HG03159 (cell line): ENCODE data around the gene CACNA2D3.

Experiments used
- ATAC-seq: cut with Tn5 transposase; IDR thresholded peaks from one replicate; pipeline ENCODE4 v1.9.1; 2021; ENCODE audit warnings: mild to moderate bottlenecking, moderate library complexity; ENCODE audit not compliant: unreplicated experiment

CACNA2D3 gene

DNA sequence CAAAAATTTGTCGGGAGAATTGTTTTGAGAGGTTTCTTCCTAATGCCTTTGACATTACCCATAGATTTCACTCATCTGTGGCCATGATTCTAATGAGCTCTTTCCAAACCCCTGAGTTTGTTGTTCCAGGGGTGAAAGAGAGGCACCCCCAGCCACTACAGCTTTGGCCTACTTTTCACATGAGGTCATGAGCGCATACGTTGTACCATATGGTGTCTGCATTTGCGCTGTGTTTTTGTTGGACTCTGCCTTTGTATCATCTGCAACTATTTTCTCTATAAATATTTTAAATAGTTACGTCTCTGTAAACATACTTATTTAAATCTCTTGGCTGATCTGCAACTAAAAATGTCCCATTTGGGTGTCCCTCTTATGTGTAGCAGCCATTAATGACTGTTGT, 697.6 kb downstream of the CACNA2D3 start:
- no peak for ATAC-seq

DNA sequence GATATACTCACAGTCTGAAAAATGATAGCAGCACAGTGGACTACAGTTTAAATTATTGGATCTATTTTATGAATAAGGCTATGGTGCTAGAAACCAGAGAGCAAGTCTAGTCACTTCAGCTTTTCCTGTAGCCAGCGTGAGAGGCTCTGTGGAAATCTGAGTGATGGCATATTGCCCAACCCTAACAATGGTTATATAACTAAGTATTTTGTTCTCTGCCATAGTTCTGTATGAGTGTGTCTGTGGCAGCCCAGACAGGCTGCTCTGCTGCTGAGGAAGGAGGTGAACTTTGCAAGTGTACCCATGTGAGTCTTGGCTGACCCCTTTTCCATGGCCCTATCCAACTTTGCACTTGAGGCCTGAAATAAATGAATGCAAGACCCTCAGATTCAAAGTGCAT, 699.9 kb downstream of the CACNA2D3 start:
- no peak for ATAC-seq

DNA sequence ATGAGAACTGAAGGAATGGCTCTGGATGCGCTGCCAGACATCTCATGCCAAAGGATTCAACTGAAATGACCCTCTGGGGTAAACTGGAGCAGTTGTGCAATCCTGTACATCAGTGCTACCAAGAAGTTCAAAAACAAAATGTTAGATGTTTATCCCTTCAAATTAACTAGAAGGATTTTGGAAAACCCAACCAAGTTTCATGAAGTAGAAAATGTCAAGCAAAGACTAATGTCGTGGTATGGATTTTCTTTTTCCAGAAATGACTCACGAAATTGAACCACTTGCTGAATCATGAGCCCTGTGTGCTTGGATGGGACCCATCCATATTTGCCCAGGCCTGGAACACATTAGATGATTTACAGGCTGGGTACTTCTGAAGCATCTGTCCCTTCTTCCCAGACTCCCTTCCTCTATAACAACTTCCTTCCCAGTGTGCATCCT, 703.9 kb downstream of the CACNA2D3 start:
- no peak for ATAC-seq

DNA sequence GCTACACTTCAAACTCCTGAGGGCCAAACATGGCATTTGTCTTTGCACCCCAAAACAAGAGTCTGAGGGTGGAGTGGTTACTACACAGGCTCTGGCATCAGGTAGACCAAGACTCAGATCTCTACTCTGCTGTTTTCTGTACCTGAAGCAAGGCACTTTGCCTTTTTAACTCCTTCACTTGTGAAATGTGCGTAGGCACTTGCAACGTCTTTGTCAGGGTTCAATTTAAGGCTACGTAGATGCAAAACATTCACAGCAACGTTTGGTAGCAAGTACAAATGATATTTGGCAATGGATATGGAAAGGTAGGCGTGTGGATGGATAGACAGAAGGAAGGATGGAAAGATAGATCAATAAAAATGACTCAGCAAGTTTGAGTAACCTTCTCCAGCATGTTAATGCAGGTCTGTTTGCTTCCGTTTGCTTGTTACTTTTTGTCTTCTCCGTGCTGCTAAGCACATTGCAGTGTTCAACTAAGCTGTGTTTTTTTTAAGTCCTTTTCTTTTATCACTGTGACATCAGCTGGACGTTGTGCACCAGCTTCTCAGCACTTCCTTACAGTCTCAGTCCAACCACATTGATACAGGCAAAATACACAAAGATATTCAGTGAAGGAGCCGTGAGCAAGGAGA, 704.8 kb downstream of the CACNA2D3 start:
- no peak for ATAC-seq

DNA sequence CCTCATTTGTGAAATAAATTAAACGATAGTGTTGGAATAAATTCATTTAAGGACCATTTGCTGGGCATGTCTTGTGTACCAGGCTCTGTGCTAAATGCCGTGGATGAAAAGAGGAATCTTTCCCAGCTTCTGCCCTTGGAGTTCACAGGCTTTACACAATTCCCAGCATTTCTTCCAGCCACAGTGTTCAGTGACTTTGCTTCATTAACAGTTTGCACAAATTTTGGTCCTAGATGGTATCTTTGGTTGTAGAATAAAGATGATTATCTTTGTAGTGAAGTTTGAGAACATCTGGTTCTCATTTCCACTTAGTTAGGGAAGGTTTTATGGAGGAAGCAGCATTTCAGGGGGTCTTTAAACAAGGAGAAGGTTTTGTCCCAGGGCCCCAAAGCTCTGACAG, 705.4 kb downstream of the CACNA2D3 start:
- no peak for ATAC-seq

DNA sequence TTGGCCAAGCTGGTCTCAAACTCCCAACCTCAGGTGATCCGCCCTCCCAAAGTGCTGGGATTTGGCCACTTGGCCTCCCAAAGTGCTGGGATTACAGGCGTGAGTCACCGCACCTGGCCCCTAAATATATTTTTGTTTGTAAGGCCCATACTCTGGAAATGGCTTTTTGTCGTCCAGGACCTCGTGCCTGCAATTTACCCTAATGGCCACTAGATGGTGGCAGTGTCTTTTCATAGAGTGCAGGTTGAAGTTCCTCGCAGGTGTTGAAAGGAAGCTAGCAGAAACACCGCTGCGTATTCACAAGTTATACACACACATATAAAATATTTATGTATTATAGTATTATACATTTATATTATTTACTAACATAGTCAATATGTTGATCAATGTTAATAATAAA, 708.3 kb downstream of the CACNA2D3 start:
- ATAC-seq: no peak

DNA sequence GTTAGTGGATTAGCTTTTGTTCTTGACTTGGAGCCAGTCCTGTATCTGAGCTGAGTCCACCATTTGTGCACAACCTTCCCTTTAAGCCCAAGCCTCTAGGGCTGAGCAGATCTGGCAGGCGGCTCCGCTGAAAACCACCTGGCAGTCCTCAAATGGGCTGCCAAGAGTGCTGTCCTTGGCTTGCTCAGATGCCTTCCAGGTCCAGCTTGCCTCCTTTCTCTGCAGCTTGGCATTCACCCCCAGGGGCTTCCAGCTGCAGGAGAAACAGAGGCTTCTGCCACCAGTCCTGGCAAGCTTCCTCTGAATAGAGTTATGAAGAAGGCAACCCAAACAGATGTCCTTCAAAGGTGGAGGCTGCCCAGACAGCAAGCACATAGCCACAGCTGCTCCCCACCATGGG, 708.8 kb downstream of the CACNA2D3 start:
- no peak for ATAC-seq

DNA sequence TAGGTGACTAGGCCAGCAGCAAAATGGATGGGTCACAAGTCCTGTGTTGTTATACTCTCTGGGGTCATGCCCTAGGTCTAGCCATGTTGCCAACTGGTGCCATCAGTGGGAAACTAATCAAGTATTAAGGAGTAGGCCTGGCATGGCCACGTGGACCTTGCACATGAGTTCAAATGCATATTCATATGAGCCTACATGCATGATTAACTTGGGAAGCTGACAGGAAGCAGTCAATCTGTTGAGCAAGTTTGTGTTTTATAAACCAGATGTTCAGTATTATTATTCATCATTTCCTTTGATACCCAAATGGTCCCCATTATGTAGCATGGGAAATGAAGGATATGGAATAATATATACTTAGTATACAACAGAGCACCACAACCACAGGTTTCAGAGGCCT, 710.5 kb downstream of the CACNA2D3 start:
- ATAC-seq: no peak

DNA sequence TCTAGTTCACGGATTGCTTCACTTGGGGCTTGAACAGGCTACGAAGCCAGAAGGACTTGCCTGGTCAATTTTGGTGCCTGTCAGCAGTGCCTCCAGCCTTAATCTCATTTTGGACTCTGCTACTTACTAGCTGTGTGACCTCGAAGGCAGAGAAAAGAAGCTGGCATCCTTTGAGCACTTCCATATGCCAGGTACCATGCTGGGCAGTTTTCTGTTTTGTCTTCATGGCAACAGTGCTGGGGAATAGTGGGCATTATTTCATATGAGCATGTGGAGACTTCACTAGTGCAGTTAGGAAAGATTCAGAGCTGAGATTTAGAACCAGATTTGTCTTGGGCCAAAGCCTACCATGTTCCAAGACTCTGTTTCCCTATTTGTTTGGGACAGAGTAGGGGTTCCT, 713.3 kb downstream of the CACNA2D3 start:
- no peak for ATAC-seq

DNA sequence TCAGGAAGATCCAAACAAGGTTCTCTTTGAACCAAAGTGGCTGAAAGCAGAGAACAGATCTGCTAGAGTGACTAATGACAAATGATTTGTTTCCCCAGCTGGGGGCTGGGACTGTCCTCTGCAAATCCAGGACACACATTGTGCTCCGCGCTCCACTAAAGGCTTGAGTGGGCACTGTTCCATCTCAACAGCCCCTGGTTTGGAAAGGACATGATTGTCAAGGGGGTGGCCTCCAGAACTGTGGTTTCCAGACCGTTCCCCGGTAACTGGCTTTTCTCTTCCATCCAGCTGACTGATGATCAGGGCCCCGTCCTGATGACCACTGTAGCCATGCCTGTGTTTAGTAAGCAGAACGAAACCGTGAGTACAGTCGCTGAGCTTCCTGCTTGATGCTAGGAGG, 714.5 kb downstream of the CACNA2D3 start:
- ATAC-seq: no peak

DNA sequence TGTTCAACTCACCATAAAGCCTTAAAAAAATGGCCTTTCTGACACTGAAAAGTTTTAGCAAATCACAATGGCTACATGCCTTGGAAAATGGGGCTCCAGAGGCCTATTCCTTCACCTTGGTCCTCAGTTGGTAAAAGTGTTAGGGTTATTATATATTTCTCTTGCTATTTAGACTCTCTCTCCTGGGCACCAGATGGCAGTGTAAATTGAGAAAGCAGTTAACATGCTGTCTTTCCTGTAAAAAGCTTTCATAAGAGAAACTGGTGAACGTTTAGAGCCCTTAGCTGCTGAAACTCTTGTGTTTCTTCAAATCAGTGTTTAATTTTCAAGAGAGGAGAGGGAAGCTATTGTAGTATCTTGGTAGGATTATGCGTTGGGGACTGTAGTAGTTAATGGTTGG, 715.6 kb downstream of the CACNA2D3 start:
- ATAC-seq: no peak

DNA sequence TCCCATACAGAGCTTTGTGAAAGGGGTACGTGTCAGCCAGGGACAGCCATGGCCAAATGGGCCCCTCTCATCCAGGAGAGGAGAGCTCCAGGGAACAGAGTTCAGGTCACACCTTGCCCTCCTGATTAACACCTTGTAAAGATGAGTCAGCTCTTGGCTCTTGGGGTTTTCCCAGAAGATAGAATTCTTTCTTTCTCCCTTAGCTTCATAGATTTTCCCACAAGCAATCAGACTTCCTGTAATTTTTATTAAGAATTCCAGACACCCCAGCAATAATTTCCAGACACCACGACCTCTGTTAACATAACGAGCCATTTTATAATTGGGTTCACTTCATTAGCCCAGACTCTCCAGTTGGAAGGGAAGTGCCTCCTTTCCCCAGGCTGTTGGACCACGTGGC, 719.1 kb downstream of the CACNA2D3 start:
- ATAC-seq: no peak

DNA sequence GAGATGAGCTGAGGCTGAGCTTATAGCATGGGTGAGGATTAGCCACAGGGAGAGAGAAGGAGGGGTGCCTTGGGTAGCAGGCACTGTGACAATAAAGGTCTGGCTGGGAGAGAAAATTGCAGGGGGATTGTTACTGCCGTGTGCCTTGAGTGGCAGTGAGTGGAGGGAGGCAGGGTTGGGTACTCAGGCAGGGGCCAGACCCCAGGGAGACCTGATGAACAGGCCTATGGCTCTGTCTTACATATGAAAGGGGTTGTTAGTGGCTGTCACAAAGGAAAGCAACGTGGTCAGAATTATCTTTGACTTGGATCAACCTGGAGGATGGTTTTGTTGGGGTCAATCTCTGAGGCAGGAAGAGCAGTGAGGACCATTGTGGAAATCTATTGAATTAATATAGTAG, 721.0 kb downstream of the CACNA2D3 start:
- ATAC-seq: no peak

DNA sequence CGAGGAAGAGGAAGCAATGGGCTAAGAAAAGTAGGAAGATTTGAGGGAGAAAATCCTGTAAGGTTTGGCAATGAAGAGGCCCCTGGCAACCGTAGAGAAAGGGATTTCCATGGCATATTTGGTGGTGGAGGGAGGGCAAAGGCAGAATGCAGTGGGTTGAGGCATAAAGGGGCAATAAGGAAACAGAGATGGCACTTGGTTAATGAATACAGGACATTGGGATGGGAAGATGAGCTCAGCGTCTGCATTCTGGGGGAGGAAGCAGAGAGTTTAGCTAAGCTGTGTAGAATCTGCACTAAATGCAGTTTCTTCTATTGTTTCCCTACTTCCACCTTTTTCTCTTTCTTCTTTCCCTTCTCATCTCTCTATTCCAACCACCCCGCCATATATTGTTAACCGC, 721.9 kb downstream of the CACNA2D3 start:
- ATAC-seq: no peak

DNA sequence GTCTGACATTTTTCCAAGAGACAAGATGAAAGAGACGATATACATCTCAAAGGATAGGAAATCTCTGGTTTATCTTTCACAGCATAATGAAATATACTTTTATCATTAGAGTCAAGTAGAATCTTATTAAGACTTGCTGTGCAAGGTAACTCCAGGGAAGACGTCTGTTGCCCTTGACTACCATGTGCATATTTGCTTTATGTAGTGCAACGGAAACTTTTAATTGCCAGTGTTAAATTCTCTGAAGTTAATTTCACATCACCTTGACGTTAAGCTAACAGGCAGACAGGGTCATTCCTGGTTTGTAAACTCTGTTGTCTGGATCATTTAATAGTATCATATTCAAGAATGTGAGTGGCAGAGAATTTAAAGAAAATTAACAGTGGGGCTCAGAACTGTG, 722.7 kb downstream of the CACNA2D3 start:
- no peak for ATAC-seq

DNA sequence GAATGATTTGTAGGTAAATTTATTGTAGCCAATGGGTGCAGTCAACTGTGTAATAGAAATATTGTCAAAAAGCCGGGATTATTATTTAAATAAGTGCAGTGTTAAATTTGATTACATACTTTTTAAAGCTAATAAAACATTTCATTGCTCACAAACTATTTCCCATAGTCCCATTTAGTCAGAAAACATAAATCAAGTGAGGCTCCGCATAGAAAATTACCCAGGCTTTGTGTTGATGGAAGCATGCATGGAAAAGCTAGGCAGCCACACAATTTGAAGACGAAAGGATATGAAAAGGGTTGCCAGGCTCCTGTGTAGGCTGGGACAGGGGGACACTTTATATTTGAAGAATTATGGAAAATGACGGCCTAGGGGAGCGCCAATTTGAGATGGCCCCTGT, 723.2 kb downstream of the CACNA2D3 start:
- no peak for ATAC-seq

DNA sequence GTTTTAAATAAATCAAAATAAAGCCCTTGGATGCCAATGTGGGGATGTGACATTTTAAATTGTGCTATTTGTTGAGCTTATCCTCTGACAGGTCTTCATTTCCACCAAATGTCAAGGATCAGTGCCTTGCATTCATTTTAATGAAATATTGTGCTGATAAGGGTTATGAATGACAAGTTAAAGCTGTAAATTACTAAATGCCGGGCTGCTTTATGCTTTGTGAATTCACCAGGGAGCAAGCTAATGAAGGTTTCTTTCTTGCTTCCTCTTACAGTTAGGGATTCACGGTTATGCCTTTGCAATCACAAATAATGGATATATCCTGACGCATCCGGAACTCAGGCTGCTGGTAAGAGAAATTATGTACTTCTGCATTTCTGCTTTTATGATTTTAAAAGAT, 723.8 kb downstream of the CACNA2D3 start:
- no peak for ATAC-seq

DNA sequence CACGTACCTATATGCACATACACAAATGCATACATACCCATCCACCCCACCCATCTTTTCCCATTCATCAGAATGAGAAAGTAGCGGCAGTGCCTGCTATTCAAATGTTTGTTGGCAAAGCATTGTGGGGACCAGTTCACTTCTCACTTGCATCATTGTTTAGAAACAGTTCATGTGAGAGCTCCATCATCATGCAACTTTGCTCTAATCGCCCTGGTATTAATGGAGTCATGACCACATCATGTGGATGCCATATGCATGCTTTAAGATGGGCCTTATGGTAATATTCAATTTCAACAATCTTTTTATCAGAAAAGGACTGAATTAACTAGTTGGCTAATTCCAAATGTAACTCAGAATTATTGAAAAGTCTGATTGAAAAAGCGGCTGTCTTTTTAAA, 725.0 kb downstream of the CACNA2D3 start:
- ATAC-seq: no peak

DNA sequence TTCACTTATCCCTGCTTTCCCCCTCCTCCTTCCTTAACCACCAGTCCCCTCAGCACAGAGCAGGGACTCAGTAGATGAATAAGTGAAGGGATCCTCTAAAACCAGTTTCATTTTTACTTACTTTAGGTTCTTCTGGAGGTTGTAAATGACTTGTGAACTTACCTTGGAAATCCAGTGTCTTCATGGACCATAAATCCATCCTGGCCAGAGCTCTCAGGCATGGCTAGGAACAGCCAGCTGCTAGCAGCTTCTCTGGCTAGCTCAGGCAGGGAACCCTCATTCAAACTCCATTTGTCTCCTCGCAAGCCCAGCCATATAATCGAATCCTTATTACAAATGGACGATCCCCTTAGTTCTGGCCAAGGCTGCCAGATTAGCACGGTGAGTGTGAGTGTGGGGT, 727.0 kb downstream of the CACNA2D3 start:
- ATAC-seq: no peak

DNA sequence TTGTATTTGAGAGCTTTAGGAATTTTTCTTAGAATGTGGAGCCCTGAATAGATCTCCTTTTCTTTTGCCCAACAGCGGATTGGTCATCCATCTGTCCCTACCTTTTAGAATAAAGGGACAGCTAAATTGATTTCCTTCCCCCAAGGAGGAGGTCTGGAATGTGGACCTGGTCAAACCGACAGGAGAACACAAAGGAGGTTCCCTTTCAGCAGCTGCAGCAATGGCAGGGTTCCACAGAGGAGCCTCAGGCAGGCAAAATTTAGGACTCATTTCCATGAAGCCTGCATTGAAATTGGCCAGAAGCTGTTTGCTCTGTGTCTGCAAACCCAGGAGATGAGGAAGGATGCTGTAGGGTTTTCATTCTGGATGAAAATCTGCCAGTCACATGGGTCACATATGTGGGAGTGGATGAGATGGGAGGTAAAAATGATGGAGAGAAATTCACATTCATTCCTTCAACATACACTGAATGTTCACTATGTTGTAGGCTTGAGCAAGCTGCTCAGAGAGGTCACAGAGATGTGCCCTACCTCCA, 728.2 kb downstream of the CACNA2D3 start:
- no peak for ATAC-seq

DNA sequence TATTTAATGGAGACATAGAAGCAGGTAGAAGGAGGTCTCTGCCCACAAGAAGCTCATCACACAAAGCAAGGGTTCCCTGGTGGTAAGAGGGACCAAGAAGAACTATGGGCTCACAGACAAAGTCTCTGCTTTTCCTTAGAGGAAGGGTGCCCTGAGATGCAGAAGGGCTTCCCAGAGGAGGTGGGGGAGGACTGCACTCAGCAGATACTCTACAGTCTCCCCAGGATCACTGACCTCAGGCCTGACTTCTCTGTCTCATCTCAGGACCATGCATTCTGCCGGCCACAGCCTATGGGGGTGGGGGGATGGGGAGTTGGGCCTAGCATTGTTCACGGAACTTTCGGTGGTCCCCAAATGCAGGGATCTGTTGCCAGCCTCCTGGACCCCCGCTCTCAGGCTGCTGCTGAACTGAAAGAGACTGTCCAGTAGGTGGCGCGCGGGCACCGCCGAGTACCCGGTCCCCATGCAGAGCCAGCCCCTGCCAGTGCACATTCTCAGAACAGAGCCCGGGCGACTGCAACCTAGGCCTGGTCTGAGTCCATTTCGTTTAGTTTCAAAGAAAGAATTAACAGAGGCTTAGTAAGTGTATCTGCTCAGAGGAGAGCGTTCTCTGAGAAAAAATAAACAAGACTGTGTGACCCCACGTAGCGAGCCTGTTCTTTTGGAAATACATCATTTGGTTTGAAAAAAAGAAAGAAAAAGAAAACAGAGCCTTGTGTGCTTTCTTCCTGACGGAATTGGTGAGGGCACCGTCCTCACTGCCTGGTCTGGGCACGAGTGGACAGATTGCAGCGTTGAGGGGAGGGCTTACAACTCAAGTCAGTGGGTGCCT, 731.4 kb downstream of the CACNA2D3 start:
- ATAC-seq: peak; percentile 76

DNA sequence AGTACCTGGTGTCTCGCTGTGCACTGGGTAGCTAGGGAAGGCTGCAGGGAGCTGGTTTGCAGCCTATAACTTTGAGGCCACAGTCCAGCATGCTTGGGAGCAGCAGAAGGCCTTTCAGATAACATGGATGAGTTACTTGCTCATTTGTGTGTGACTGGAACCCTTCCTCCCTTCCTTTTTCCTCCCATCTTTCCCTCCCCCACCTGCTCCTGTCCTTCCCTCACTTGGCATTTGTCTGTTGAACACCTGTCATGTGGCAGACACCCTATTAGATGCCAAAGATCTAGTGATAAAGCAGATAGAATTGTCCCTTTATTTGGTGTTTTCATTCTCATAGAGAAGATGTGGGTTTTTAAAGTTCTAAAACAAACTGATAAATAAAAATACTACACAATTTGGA, 733.9 kb downstream of the CACNA2D3 start:
- no peak for ATAC-seq
